DND-41 (cell line): ENCODE results near the gene PPP3R1.

Source experiments
- CTCF ChIP-seq: IDR thresholded peaks from 2 replicates; pipeline ENCODE4 v1.5.1; 2012; ENCODE audit warnings: borderline replicate concordance, low read length, moderate library complexity, mild to moderate bottlenecking; ENCODE audit not compliant: poor library complexity, severe bottlenecking; ENCODE audit errors: extremely low read depth
- EZH2 ChIP-seq: IDR thresholded peaks from 3 replicates; pipeline ENCODE4 v1.6.1; 2012; ENCODE audit warnings: borderline replicate concordance, low read depth, mild to moderate bottlenecking, moderate library complexity, low read length, inconsistent platforms; ENCODE audit not compliant: severe bottlenecking

DNA sequence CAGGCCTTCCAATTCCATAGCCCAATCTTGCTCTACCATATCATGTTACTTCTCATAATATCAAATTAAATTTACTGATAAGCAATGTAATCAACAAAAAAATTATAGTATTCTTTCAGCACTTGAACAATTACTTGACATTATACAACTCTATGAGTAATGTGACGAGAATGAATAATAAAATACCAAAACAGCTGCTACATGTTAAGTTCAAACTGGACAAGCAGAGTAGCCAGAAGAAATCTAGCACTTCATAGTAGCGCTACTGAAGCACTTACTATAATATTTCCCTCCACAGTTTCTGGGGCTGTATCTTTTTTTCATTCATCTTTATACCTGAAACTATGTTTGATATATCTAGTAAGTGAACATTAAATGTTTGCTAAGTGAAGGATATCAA, 14.9 kb downstream of the PPP3R1 start:
- TF ChIP-seq CTCF (no peak), EZH2 (no peak)
